Measurements from ENCODE around the gene MAP3K10. TPM values are rescaled to one million over a fixed set of nuclear protein-coding genes. Genes with fewer than 3 reads are reported as not detected.

MAP3K10 gene
- total RNA-seq, 2 experiments from 2014 or later: 19.9 to 25.4 TPM

- no peaks in the 10 kb centered on the region for H3K9me3 Mint-ChIP-seq (ENCODE audit: low read depth)
- CTCF ChIA-PET: no interaction called here
- H3K4me1 Mint-ChIP-seq: peaks cover 1% of the 10 kb centered on the region
- H3K27me3 Mint-ChIP-seq: no peaks in the 10 kb centered on the region
- H3K27ac Mint-ChIP-seq: no peak overlapping the region
- H3K4me3 Mint-ChIP-seq: no peak overlapping the region
- ATAC-seq (no peak), DNase-seq (no peak)
- H3K36me3 Mint-ChIP-seq: peaks cover 15% of the 10 kb centered on the region
These were observed 71.2 kb downstream of the MAP3K10 start for GRCh38 chr19:40262422-40262821.

- Mint-ChIP-seq H3K27ac (no peak overlapping the region), H3K4me3 (no peak overlapping the region), H3K9me3 (ENCODE audit: low read depth) (no peaks in the 10 kb centered on the region), H3K27me3 (no peaks in the 10 kb centered on the region), H3K4me1 (peaks cover 1% of the 10 kb centered on the region), H3K36me3 (peaks cover 13% of the 10 kb centered on the region)
- DNase-seq (no peak), ATAC-seq (no peak)
- CTCF ChIA-PET: no interaction called here
These were observed 72.5 kb downstream of the MAP3K10 start for GRCh38 chr19:40263440-40264313.

GRCh38 chr19:40264314-40265054, 73.3 kb downstream of the MAP3K10 start:
- Mint-ChIP-seq H3K4me1 (no peaks in the 10 kb centered on the region), H3K27me3 (no peaks in the 10 kb centered on the region), H3K36me3 (peaks cover 14% of the 10 kb centered on the region), H3K27ac (no peak overlapping the region), H3K9me3 (ENCODE audit: low read depth) (no peaks in the 10 kb centered on the region), H3K4me3 (no peak overlapping the region)
- CTCF ChIA-PET: no interaction called here
- DNase-seq (no peak), ATAC-seq (no peak)

Other genes with a start within 250 kb of the MAP3K10 start
- gene PSMC4, start 220.3 kb upstream of the MAP3K10 start, total RNA-seq: 100 to 1,000 TPM in 1 of 2 experiments, 10 to 100 TPM in 1; 94.5 to 141 TPM
- gene ZNF546, start 194.4 kb upstream of the MAP3K10 start, total RNA-seq: 1 to 10 TPM; 5.0 to 6.5 TPM
- 10 to 100 TPM; 18.6 to 25.7 TPM for gene ZNF780B, start 135.2 kb upstream of the MAP3K10 start, total RNA-seq
- gene ZNF780A, start 100.5 kb upstream of the MAP3K10 start, total RNA-seq: 10 to 100 TPM; 19.0 to 20.7 TPM
- not detected for gene TTC9B, start 27.0 kb downstream of the MAP3K10 start, total RNA-seq
- gene CCNP, start 35.3 kb downstream of the MAP3K10 start, total RNA-seq: under 1 TPM; 0.21 to 0.38 TPM
- gene AKT2, start 93.9 kb downstream of the MAP3K10 start, total RNA-seq: 100 to 1,000 TPM; 141 to 172 TPM
- gene C19orf47, start 157.0 kb downstream of the MAP3K10 start, total RNA-seq: 10 to 100 TPM; 25.9 to 32.4 TPM
- gene PLD3, start 157.3 kb downstream of the MAP3K10 start, total RNA-seq: 10 to 100 TPM; 72.0 to 84.7 TPM
- not detected for gene HIPK4, start 198.8 kb downstream of the MAP3K10 start, total RNA-seq
- gene PRX, start 222.0 kb downstream of the MAP3K10 start, total RNA-seq: 1 to 10 TPM in 1 of 2 experiments, under 1 TPM in 1; 0.80 to 1.1 TPM
- gene SERTAD1, start 234.6 kb downstream of the MAP3K10 start, total RNA-seq: 1 to 10 TPM; 9.4 to 9.6 TPM

All from activated CD8-positive, alpha-beta memory T cell treated with anti-CD3 and anti-CD28 coated beads, Interleukin-2, amount 10 ng/mL, durations not matched to agents 7 days and 5 days (primary cell).